Measurements from ENCODE around the gene UCHL1. TPM values are rescaled to one million over a fixed set of nuclear protein-coding genes. Genes with fewer than 3 reads are reported as not detected.

UCHL1 gene
- total RNA-seq, 6 experiments from 2014 or later, result 349 to 502 (median 461) TPM

DNA sequence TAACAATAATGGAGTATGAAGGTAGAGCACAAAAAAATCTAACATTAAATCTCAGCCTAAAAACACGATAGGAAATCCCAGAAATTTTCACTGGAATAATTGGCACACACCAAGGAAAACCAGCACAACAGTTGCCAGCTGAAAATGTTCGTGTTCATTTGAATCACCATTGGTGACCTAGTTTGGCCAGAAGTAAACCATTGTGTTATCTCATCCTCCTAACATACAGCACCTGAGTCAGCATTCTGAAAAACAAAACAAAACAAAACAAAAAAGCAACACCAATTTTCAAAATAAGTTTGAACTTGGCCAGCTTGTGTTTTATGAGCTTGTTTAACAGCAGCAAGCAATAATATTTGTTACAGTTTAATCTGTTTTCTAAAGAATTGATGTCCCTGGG lies 41.1 kb downstream of the UCHL1 start:
- H3K9me3 Mint-ChIP-seq, result no peaks in the 10 kb centered on the region
- TF ChIP-seq CTCF (IDR thresholded peaks at IDR 0.05), result no peak
- H3K27me3 Mint-ChIP-seq (ENCODE audit: insufficient read depth), result peaks cover 10% of the 10 kb centered on the region; the same call in 1 of the 2 replicates
- H3K27ac Mint-ChIP-seq, result no peak overlapping the region
- DNase-seq, result no peak
- no peak overlapping the region; the same call in 1 of the 2 replicates for H3K4me3 Mint-ChIP-seq
- peaks cover 5% of the 10 kb centered on the region; the same call in 1 of the 2 replicates for H3K36me3 Mint-ChIP-seq (ENCODE audit: low read depth)
- peaks cover 19% of the 10 kb centered on the region; the same call in 1 of the 2 replicates for H3K4me1 Mint-ChIP-seq (ENCODE audit: low read depth)

DNA sequence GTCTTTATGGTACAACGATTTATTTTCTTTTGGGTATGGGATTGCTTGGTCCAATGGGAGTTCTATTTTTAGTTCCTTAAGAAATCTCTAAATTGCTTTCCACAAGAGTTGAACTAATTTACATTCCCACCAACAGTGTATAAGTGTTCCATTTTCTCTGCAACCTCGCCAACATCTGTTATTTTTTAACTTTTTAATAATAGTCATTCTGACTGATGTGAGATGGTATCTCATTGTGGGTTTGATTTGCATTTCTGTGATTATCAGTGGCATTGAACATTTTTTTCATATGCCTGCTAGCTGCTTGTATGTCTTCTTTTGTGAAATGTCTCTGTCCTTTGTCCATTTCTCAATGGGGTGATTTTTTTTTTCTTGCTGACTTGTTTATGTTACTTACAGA lies 42.8 kb downstream of the UCHL1 start:
- Mint-ChIP-seq H3K4me1 (ENCODE audit: low read depth) (peaks cover 15% of the 10 kb centered on the region; the same call in 1 of the 2 replicates), H3K9me3 (no peaks in the 10 kb centered on the region), H3K27ac (no peak overlapping the region), H3K36me3 (ENCODE audit: low read depth) (peaks cover 7% of the 10 kb centered on the region; the same call in 1 of the 2 replicates), H3K27me3 (ENCODE audit: insufficient read depth) (peaks cover 11% of the 10 kb centered on the region), H3K4me3 (no peak overlapping the region)
- no peak for TF ChIP-seq CTCF (IDR thresholded peaks at IDR 0.05)
- no peak for DNase-seq

DNA sequence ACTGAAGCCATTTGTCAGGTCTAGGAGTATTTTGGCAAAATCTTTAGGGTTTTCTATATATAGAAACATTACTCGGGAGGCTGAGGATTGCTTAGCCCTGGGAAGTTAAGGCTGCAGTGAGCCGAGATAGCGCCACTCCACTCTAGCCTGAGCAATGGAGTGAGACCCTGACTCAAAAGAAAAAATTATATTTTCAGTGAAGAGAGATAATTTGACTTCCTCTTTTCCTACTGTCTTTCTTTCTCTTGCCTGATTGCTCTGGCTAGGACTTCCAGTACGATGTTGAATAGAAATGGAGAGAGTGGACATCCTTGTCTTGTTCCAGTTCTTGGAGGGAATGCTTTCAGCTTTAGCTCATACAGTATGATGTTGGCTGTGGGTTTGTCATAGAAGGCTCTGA lies 44.4 kb downstream of the UCHL1 start:
- no peaks in the 10 kb centered on the region for H3K9me3 Mint-ChIP-seq
- DNase-seq, result no peak
- TF ChIP-seq CTCF (IDR thresholded peaks at IDR 0.05), result no peak
- peaks cover 6% of the 10 kb centered on the region; the same call in 1 of the 2 replicates for H3K36me3 Mint-ChIP-seq (ENCODE audit: low read depth)
- peaks cover 13% of the 10 kb centered on the region for H3K27me3 Mint-ChIP-seq (ENCODE audit: insufficient read depth)
- no peak overlapping the region for H3K27ac Mint-ChIP-seq
- H3K4me3 Mint-ChIP-seq, result no peak overlapping the region
- H3K4me1 Mint-ChIP-seq (ENCODE audit: low read depth), result peaks cover 15% of the 10 kb centered on the region; the same call in 1 of the 2 replicates

DNA sequence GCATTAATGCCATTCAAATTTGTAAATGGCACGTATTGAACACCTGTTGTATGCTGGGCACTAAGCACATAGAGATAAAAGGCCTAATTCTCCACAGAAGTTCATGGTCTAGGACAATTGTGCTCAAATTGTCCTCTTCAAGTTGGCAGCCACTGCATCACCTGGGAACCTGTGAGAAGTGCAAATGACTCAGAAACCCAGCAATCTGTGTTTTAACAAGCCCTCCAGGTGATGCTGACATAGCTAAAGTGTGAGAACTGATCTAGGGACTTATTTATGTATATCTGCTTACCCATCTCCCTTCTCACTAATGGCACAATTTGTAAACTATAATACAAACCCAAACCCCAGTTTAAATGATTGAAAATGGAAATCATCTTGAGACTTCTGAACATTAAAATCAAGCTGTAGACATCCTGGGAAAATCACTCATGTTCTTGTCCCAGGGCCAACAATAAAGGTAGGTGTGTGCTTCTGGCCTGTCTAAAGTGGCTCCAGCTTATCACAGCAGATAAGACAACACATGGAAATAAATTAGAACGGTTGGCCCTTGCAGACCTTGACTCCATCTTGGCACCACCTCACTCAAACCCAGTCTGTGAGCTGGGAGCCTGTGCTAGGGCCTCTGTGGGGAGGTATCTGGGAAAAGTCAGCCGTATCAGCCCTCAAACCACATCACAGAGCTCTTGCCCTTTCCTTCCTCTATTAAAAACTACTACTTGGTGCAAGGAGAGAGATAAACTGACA lies 46.8 kb downstream of the UCHL1 start:
- Mint-ChIP-seq H3K36me3 (ENCODE audit: low read depth) (peaks cover 6% of the 10 kb centered on the region; the same call in 1 of the 2 replicates), H3K27ac (no peak overlapping the region), H3K9me3 (no peaks in the 10 kb centered on the region), H3K27me3 (ENCODE audit: insufficient read depth) (peaks cover 18% of the 10 kb centered on the region), H3K4me3 (no peak overlapping the region), H3K4me1 (ENCODE audit: low read depth) (no peaks in the 10 kb centered on the region; the same call in 1 of the 2 replicates)
- no peak for TF ChIP-seq CTCF (IDR thresholded peaks at IDR 0.05)
- no peak for DNase-seq

GRCh38 chr4:41304221-41304620 lies 47.5 kb downstream of the UCHL1 start:
- H3K27ac Mint-ChIP-seq, result no peak overlapping the region
- H3K4me1 Mint-ChIP-seq (ENCODE audit: low read depth), result no peaks in the 10 kb centered on the region; the same call in 1 of the 2 replicates
- H3K4me3 Mint-ChIP-seq, result no peak overlapping the region
- DNase-seq, result no peak
- TF ChIP-seq CTCF (IDR thresholded peaks at IDR 0.05), result no peak
- peaks cover 6% of the 10 kb centered on the region; the same call in 1 of the 2 replicates for H3K36me3 Mint-ChIP-seq (ENCODE audit: low read depth)
- no peaks in the 10 kb centered on the region for H3K9me3 Mint-ChIP-seq
- H3K27me3 Mint-ChIP-seq (ENCODE audit: insufficient read depth), result peaks cover 18% of the 10 kb centered on the region

Data from HFFc6 (cell line).